ENCODE measurements around the gene MRPL39.
A peak's percentile ranks its signal among the peaks of the same experiment; 100 is the strongest.
"Not testable (repeated sequence)": the region's sequence is repeated elsewhere in the genome, so short reads cannot be mapped to it uniquely, and the experiment has no call there.

The MRPL39 gene

DNA sequence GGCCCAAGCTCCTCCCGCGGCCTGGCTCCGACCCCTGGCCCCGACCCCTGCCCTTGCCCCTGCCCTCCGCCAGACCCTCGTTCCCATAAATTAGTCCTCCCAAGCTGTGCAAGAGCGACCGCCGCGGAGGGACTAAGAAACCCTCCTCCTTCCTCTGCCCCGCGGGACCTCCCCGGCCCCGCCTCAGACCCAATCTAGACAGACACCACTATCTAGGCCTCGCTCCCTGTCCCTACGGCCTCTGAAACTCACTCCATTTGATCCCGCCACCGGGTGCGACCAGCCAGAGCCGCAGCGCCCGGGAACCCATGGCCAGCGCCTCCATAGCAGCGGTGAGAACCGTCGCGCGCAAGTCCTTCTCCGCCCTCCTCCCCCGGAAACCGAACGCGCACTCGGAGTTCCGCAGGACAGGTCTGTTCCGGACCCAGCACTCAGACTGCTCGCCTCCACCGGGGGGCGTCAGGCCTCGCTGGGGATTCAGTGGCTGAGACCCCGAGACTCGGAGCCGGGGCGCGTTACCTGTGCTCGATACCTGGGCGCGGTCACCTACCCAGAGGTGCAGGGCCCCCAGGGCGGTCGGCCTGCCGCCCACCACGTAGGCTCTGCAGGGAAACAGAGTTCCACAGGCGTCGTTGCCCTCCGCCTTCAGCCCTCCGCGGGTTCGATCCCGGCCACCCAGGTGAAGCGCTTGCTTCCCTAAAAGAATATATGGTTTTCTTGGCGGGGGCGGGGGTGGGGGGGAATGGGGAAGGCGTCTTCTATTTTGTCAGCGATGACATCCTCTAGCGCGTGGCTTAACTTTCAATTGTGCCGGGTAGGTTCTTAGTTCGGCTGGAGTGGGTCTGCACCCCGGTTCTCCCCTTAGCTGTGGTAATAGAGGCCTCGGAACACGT, at the start of gene MRPL39:
MRPL39 (minus strand) TSS at position 331 of the 893 bp plus-strand sequence; CDS start at position 325, 6 bp downstream.
- DNase-seq: peak; percentile 89

DNA sequence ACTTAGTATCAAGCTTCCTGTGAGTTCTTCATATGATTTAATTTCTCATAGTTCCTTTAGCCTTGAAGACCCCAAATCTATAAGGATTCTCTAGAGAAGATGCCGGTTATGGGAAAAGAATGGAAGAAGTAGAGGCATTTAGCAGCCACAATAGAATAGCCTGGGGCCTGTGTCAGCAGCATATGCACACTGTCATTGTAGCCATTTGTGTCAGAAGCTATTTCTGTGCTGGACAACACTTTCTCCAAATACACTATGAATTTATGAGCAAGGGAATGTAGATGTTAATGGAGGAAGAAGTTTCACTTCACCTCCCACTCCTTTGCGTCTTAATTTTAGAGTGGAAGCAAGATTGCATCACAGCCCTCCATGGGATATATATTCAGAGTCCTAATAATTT, 49.1 kb upstream of the MRPL39 start:
- DNase-seq: no peak

DNA sequence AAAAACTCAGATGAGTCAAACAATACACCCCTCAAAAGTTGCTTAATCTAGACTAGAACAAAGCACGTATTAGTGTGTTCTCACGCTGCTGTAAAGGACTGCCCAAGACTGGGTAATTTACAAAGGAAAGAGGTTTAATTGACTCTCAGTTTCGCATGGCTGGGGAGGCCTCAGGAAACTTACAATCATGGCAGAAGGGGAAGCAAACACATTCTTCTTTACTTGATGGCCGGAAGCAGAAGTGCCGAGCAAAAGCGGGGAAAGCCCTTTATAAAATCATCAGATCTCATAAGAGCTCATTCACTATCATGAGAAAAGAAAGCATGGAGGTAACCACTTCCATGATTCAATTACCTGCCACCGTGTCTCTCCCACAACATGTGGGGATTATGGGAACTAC, 41.9 kb upstream of the MRPL39 start:
- DNase-seq: no peak

DNA sequence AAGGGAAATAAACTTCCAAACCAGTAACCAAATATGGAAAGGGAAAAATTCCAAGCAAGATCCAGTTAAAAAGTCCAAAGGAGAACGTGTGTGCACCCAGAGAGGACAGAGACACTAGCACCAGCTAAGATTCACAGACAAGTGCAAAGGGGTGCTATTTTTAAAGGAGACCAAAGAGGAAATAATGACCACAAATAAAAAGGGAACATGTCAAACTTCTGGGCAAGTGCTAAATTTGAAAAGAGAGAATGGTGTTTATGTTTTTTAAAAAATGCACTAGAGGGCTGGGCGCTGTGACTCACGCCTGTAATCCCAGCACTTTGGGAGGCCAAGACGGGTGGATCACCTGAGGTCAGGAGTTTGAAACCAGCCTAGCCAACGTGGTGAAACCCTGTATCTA, 40.4 kb upstream of the MRPL39 start:
- DNase-seq: no peak

DNA sequence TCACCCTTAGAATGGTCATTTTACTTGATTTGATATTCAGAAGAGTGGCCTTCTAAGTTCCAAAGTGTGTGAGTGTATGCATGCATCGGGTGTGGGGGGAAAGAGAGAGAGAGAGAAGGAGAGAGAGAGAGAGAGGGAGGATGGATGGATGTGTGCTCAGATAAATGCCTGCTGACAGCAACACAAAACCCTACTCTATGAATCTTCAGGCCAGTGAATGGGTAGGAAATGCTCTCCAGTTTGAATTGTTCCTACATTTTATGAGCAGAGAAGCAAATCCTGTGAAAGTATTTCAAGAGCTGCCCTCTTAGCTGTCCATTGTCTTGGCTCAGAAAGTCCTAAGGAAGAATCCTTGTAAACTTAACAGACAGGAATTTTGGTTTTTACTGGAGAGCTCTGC, 39.2 kb upstream of the MRPL39 start:
- no peak for DNase-seq

DNA sequence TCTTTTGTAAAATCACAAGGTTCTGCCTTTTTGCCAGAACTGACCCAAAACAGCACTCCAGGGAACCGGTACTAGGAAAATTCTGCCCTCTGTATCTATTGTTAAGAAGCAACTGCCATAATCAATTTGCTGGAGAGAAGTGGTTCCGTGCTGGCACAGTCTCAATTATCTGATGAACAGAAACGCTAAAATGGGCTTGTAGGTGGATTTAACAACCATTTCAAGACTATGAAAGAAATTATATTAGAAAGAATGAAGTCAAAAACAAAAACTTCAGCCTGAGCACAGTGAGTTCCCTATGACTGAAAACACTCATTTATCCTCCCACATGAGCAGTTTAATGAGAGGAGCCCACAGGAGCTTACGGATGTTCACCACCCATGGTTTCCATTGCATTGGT, 36.2 kb upstream of the MRPL39 start:
- DNase-seq: no peak

DNA sequence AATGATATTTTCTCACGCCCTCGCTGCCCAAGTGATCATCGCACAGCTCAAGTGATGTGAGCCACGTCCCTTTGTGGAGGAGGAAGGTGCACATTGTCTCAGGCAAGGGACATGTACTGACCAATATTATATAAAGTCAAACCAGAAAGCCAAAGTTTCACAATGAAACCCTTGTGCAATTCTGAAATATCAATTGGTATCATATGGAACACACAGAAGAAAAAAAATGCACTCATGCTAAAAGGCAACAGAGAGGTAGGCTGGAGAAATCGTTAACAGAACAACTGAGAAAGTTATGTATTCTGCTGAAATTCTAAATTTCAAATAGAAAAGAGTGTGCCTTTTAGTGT, 33.6 kb upstream of the MRPL39 start:
- DNase-seq: no peak

DNA sequence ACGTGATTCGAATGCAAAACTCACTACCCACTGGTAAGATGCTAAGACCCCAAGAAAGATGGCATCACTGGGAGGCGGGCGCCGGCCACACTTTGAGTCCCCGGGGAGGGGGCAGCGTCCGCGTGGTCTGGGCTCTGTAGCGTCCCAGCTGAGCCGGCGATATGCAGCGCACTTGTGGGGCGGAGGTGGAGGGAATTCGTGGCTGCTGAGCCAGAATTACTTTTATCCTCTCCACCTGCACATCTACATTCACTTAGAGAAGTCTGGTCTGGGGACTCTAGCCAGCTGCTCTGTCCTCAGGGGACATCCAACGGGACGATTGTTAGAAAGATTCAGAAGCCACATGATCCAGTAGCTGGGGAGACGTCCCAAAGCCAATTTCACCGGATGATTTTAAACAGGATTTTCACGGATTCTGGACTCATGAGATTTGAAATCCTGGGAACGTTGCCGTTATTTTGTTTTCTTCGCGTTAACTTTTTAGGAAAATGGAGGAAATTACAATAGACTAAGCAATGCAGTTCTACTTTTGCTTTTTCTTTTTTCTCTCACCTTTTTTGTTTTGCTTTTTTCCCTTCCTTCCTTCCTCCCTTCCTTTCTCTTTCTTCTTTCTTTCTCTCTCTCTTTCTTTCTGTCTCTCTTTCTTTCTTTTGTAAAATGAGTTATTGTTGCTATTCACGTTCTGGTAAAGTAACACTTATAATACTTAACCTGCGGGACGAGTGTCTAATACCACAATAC, 33.1 kb upstream of the MRPL39 start:
- no peak for DNase-seq

DNA sequence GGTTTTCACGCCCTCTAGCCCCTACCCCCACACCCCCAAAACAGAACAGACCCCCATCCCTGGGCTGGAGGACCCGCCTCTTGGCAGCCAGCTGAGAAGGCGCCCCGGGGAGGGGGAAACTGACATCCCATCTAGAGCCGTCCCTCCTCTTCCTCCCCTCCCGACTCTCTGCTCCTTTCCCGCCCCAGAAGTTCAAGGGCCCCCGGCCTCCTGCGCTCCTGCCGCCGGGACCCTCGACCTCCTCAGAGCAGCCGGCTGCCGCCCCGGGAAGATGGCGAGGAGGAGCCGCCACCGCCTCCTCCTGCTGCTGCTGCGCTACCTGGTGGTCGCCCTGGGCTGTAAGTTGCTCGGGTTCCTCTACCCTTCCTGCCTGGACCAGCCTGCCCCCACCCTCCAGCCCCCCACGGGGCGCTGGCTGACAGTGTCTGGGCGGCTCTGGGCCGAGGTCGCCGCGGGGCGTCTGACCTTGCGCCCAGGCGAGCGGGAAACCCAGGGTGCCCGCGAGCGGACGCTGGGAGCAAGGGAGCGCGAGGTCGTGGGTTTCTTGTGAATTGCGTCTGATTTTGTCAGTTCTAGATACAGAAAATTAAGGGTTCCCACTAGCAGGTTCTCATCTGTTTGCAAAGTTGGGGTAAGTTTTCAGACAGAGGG, 32.4 kb upstream of the MRPL39 start:
- peak; percentile 47 for DNase-seq

DNA sequence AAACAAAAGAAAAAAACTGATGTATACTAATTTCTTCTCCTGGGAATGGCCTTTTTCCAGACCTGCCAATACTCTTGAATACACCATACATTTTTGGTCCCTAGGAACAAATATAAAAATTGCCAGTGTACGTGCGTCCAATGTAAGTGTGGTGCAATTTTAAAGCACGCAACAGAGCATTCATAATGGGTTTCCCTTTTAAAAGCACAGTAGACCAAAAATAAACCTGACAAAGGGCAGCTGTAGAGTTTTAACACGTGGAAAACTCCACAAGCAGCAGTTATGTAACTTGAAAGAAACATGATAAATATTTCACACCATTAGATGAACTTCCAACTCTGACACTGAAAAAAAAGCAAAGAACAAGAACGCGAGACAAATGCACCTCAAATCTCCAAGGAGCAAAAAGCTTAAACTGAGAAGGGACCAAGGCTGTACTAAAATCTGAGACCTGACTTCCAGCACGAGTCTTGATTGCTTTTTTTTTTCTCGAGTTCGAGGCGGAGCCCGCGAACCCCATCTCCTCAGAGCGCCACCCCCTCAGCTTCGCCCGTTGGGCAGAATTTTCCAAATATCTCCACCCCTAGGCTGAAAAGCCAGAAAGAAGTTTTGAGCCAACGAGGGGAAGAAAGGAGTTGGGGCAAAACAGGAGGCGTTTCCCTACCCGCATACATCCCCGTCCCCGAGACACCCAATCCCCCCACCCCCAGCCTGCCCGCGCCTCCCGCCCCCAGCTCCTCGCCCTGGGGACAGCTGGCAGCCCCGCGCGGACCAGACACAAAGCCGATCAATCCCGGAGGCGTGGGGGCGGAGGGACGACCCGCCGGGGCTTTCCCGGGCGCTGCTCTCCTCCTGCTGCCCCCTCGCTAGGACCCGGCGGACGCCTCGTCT, 31.6 kb upstream of the MRPL39 start, which contains the start of gene JAM2:
JAM2 (plus strand) TSS at position 599 of the 891 bp plus-strand sequence. CDS start 564 bp downstream, outside the sequence.
- DNase-seq: peak; percentile 28

DNA sequence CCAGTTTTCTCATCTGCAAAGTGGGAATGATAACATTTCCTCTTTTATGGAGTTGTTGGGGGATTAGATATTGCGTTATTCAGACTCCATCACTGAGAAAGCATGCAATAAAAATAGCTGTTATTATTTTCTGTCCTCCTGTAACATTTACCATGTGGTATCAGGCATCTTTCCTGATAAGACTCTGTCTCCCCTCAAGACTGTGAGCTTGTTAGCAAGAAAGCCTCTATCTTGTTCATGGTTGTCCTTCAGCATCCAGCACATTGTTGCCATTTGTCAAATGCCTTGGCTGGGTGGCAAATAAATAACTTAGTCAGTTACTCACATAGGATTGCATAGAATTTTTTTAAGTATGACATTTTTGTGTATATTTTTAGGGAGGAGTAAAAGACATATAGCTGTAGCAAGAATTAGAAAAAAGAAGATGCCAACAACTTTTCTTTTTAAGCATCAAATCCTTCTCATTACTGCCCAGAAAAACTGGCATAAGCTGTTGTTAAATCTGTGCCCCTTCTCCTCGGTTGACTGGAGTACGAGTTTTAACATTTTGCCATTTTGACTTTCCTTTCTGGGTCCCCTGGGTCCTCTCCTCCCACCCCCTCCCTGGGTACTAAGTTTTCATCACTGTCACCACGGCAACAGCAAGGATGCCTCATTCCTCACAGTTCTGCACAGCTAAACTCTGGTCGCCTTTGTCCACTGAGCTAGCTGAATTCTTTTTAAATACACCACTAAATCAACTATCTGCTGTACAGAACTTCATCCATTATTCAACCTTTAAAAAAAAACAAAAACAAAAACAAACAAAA, 30.8 kb upstream of the MRPL39 start:
- no peak for DNase-seq

DNA sequence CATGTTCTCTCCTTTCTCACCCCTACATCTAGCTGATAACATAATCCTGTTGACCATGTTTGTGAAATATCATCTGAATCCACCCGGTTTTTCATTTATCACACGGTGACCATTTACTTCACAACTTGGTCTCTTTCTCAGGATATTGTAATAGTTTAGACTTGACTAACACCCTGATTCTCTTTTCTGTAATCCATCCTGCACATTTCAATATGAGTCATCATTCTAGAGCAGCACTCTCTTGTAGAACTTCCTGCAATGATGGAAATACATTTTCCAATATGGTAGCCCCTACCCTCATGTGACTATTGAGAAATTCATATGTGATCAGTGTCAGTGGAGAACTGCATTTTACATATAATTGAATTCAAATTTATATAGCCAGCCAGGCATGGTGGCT, 29.4 kb upstream of the MRPL39 start:
- no peak for DNase-seq

DNA sequence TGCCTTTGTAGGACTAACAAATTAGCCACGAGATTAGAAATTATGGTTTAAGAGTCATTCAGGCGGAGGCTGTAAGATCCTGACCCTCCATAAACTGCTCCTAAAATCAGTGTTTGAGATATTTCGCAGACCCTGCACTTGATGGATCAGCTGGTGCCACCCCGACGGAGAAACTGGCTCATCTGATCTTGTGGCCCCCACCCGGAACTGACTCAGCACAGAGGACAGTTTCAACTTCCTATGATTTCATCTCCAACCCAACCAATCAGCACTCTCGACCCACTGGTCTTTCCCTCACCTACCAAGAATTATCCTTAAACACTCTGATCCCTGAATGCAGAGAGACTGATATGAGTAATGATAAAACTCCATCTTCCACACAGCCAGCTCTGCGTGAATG, 28.0 kb upstream of the MRPL39 start:
- DNase-seq: no peak

DNA sequence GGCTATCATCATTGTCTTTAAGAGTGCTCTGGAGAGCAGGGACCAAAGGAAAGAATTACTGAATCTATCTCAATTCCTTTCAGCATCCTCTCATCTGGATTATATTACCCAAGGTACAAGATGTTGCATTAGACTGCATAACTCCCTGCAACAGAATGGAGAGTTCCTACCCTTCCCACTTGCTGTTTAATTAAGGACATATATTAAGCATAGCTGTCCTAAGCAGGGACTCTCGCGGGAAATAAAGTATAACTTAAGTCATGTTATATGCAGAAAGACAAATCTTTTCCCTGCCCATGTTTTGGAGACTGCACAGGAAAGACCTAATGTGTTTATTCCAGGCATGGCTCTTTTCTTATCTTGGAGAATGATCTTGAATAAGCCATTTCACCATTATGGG, 25.0 kb upstream of the MRPL39 start:
- no peak for DNase-seq

DNA sequence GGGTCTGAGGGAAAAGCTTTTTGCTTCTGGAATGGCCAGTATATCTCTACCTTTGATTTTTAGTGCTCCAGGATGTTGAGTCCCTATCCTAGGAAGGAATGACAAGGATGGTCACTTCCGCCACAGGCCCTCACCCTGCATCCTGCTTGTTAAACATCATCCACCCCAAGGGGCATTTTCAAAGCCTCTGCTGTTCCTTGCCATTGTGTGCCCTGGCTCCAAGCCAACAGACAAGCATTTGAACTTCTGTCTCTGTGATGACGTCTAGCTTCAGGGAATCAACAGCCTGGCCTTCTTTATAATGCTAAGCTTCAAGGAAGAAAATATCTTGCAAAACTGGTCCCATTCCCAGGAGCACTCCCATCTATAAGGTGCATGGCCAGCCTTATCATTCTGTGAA, 19.5 kb upstream of the MRPL39 start:
- no peak for DNase-seq

DNA sequence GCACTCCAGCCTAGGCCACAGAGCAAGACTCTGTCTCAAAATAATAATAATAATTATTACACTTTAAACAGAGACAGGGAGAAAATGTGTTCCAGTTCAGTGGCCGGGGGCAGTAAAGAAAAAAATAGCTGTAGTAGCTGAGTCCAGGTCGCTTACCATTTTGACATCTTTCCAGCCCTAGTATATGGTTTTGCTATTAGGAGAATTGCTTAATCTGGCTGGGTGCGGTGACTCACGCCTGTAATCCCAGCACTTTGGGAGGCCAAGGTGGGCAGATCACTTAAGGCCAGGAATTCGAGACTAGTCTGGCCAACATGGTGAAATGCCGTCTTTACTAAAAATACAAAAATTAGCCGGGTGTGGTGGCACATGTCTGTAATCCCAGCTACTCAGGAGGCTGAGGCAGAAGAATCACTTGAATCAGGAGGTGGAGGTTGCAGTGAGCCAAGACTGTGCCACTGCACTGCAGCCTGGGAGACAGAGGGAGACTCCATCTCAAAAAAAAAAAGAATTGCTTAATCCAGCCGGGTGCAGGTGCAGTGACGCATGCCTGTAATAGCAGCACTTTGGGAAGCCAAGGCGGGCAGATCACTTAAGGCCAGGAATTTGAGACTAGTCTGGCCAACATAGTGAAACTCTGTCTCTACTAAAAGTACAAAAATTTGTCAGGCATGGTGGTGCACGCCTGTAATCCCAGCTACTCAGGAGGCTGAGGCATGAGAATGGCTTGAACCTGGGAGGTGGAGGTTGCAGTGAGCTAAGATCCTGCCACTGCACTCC, 18.7 kb upstream of the MRPL39 start:
- DNase-seq: not testable (repeated sequence)

DNA sequence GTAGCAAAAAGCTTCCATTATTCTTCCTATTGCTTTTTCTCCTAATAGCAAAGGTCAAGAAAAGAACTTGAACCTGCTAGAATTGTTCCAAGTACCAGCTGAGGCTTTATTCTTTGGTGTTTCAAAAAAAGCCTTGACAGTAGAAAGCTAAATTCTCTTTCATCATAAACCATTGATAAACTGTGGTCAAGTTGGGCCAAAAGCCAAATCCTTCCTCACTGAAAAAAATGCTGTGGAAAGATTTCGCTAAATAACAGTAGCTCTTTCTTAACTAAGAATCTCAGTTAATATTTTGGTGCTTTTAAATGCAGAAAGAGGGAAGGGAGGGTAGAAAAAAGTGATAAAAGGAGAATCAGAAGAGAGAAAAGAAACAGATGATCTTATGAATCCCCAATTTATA, 17.8 kb upstream of the MRPL39 start:
- DNase-seq: no peak

DNA sequence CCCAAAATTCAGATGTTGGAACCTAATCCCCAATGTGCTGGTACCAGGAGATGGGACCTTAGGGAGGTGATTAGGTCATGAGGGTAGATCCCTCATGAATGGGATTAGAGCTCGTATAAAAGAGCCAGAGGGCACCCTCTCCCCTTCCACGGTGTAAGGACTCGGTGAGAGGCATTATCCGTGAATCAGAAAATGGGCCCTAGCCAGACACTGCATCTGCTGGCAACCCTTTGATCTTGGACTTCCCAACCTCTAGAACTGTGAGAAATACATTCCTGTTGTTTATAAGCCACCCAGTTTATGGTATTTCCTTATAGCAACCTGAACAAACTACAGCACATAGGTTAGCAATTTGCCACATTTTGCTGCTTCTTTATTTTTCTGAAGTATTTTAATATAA, 17.2 kb upstream of the MRPL39 start:
- DNase-seq: no peak

DNA sequence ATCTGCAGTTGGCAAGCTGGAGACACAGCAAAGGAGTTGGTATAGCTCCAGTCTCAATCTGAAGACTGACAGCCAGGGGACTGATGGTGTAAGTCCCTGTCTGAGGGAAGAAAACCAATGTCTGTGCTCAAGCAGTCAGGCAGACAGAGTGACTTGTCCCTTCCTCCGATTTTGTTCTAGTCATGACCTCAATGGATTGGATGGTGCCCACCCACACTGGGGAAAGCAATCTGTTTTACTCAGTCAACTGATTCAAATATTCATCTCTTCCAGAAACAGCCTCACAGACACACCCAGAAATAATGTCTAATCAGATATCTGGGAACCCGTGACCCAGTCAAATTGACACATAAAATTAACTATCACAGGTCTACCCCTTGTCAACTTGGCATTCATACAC, 11.9 kb upstream of the MRPL39 start:
- no peak for DNase-seq

DNA sequence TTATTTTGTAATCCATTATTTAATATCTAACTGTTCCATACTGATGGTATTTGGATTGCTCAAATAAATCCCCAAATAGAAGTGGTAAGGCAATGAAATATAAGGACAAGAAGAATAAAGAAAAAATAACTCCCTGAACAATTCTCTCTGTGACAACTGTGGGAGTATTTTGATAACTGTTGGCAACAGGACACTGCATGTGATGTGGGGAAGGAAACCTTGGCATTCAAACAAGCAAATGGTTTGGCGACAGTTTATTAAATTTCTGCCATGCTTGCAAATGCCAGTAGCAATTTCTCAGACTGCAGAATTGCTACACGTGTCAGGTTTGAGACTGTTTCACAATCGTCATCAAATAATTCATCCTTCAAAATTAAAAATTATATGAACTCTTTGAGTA, 8.6 kb upstream of the MRPL39 start:
- DNase-seq: no peak

DNA sequence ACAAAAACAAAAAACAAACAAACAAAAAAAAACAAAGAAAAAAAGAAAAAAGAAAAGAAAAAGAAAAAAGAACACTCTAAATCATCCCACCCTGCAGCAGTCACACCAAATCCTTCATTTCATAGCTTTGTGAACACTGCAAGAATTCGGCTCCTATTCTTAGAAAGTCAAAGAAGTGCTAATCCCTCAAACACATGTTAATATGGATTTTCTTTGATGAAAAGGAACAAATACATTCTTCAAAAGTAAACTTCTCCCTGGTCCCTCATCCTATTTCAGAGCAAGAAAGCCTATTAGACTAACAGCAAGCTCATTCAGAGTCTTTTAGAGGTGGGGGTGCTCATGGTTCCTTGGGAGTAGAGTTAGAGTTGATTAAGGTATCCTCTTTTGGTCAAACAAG, 7.2 kb upstream of the MRPL39 start:
- no peak for DNase-seq
